HUDEP-2 (cell line): Measurements from ENCODE around the gene REXO1.
"Not testable (repeated sequence)": the region's sequence is repeated elsewhere in the genome, so short reads cannot be mapped to it uniquely, and the experiment has no call there.

ENCODE experiments used
- DNase-seq, 76 experiments: peaks; one replicate each; lab custom pipeline; 2025; ENCODE audit not compliant: unreplicated experiment in 76 of 76; lab: John Stamatoyannopoulos, UW

Gene REXO1

DNA sequence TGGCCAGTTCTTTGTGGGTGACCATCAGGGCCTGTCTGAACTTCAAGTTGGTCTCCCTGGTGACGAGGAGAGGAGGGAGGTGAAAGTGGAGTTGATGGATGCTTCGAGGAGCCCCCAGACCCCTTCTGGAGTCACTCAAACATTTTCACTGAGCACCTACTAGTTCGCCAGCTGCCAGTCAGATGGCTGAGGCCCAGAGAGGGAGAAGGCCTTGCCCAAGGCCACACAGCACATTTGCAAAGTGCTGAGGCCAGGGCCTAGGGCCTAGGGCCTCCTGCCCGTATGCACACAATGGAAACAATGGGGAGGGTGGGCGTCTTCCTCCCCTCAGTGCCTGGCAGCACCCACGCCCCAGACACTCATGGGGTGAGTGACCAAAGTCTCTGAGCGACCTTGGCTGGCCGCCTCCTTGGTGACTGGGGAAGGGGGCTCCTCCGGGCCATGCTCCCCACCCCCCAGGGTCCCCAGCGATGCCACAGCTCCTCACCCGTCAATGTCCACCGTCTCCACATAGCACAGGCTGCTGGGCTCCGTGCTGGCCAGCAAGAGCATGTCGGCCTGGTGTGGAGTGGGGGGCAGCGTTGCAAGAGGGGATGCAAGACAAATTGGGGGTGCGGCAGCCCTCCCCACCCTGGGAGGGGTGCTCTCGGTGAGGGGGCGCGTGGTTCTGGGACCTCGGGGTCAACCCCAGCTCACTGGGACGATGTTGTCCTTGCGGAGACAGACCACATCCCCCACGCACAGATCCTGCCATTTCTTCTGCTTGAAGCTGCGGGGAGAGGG lies 42.7 kb downstream of the REXO1 start:
- no peak for DNase-seq

DNA sequence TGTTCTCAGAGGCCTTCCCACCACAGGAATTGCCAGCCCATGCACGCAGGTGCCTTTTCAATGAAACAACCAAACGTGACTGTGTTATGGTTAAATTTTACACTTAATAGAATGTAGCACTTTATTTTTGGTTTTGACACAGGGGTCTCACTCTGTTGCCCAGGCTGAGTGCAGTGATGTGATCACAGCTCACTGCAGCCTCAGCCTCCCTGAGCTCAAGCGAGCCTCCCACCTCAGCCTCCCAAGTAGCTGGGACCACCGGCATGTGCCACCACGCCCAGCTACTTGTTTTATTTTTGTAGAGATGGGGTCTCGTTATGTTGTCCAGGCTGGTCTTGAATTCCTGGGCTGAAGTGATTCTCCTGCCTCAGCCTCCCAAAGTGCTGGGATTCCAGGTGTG lies 43.4 kb downstream of the REXO1 start:
- DNase-seq, result no peak

DNA sequence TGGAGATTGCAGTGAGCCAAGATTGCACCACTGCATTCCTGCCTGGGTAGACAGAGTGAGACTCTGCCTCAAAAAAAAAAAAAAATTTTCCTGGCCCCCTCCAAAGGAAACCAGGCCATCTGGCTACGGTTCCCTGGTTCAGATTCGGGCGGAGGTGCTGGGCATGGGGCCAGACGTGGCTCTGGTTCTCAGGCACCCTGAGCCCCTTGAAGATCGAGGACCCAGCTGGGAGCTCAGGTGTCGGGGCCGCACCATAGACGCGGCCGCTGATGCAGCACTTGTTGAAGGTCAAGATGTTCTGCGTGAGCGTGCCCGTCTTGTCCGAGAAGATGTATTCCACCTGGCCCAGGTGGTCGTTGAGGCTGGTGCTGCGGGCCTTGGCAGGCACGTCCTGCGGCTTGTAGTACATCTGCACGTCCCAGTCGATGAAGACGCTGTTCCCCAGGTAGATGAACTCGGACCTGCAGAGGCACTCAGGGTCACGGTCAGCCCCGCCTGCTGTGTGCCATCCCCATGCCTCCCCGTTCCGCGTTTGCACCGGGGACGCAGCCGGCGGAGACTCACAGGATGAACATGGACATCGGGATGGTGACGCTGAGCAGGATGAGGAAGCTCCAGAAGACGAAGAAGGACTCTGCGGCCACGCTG lies 48.5 kb downstream of the REXO1 start:
- no peak for DNase-seq

DNA sequence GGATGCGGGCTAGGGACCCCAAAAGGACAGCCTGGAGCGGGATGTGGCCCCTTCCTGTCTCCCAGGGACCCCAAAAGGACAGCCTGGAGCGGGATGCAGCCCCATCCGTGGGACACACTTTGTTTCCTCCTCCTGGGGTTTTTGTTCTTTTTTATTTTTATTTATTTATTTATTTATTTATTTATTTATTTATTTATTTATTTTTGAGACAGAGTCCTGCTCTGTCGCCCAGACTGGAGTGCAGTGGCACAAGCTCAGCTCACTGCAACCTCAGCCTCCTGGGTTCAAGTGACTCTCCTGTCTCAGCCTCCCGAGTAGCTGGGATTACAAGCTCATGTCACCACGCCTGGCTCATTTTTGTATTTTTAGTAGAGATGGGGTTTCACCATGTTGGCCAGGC lies 51.0 kb downstream of the REXO1 start:
- not testable (repeated sequence) for DNase-seq

DNA sequence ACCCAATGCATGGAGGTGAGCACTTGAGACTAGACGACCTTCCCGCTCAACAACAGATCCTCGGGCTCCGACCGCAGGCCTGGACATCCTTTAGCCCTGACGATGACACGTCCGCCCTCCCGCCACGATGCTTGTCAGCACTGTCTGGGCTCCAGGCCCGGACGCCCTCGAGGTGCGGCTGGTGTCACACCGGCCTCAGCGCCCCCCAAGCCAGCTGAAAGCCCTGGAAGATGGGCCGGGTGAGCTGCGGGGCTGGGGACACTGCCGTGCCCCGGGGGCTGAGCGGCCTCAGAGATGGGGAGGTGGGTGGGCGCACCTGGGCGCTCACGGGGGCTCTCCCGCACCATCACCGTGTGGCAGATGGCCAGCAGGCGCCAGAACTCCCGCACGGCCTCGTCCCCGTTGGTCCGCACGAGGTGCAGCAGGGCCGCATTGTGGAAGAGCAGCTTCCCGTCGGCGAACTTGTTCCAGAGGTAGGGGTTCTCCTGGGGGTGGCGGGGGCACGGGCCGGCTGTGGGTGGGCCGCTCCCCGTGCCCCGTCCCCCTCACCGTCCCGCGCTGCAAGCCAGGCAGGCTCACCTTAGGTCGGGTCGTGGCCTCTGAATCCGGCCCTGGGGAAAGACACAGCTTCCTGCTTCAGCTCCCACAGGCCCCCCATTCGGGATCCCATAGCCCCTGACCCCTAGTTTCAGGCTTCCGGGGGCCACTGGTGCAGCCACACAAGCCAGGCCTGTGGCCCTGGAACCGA lies 51.7 kb downstream of the REXO1 start:
- DNase-seq, result no peak

DNA sequence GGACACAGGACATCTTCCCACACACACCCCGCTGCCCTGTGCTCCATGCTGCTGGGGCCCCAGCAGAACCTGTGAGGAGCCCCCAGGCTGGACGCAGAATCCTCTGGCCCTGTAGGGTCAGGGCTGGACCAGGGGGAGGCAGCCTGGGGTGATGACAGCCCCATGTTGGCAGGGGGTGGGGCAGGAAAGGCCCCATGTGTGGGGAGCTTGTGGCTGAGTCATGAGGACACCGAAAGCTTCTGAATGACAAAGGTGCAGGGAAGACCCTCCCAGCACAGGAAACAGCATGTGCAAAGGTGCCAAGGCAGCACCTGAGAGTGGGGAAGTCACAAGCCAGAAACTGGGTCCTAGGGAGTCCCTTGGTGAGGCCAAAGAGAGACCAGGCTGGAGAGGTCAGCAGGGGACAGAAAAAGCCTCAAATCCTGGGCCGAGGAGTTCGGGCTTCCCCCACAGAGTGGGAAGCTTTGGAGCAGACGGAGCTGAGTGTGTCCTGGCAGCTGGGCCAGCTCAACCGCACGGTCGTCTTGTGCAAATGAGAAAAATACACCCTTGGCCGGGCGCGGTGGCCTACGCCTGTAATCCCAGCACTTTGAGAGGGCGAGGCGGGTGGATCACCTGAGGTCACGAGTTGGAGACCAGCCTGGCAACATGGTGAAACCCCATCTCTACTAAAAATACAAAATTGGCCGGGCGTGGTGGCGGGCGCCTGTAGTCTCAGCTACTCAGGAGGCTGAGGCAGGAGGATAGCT lies 53.7 kb downstream of the REXO1 start:
- no peak for DNase-seq

DNA sequence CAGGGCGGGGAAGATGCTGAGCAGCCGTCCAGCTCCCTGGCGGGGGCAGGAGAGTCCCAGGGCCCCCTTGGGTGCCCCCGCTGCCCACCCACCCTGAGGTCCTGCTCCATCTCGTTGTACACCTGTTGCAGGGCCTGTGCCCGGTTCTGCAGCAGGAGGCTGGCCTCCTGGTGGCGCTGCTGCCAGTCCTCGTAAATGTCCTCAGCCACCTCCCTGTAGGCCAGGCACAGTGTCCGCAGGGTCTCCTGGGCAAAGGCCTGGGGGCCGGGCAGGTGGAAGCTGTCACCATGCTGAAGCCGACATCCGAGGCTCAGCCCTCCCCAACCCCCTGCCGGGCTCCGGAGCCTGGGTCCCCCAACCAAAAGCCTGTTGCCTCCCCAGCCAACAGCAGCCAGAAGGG lies 56.4 kb downstream of the REXO1 start:
- no peak for DNase-seq

DNA sequence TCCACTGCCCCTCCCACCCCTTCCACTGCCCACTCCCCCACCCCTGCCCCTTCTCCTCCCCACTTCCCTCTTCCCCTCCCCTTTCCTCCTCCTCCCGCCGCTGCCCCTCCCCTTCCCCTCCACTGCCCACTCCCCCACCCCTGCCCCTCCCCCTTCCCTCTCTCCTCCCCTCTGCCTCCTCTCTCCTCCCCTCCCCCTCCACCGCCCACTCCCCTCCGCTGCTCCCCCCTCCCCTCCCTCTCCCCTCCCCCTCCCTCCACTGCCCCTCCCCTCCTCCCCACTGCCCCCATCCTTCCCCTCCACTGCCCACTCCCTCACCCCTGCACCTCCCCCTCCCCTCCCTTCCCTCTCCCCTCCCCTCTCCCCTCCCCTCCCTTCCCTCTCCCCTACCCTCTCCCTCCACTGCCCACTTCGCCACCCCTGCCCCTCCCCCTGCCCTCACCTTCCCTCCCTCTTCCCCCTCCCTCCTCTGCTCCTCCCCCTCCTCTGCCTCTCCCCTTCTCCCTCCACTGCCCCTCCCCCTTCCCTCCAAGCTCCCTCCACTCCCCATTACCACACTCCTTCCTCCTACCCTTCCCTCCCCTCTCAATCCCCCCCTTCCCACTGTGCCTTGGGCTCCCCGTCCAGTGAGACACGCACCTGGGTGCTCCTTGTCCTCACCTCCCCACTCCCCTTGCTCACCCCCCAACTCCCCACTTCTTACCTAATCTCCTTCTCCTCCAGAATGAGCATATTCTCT lies 58.1 kb downstream of the REXO1 start:
- DNase-seq, result no peak

DNA sequence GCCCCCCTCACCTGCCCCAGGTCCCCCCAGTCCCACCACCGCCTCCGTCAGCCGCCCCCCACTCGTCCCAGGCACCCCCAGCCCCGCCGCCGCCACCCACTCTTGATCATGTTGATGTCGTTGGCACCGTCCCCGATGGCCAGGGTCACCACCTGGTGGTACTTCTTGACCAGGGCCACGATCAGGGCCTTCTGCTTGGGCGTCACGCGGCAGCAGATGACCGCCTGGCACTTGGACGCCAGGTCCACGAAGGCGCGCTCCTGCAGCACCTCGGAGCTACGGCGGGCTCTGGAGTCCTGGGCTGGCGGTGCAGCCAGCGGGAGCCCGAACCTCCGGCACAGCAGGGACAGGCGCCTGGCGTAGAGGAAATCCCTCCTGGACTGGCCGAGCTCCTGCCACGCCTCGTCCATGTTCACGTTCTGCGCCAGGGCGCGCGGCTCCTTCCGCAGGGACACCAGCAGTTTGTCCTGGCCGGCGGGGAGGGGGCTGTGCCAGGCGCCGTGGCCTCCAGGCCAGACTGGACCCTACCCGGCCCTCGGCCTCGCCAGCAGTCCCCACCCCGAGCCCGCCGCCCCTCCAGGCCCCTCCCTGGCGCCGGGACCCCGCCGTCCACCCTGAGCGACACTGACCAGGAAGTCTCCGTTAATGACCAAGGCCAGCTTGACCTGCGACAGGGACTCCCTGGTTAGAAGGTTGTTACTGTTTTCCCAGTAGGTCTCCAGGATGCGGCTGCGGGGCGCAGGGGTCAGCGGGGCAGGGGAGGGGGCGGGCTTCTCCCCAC lies 58.8 kb downstream of the REXO1 start:
- DNase-seq, result no peak

DNA sequence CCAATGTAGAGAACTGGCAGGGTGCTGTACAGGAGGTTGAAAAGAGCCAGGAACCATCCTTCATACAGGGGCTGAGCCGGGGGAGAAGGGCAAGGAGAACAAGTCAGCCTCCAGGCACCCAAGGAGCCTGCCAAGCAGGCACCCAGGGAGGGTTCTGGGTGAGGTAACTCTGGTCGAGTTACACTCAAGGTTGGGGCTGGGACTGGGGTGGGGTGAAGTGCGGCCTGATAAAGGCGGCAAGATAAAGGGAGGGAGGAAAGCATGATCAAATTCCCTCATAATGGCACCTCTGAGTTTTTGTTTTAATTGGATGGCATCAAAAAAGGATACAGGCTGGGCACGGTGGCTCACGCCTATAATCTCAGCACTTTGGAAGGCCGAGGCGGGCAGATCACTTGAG lies 61.2 kb downstream of the REXO1 start:
- DNase-seq, result peak in 49 of 76 experiments; percentile 6 to 72 (median 43)

DNA sequence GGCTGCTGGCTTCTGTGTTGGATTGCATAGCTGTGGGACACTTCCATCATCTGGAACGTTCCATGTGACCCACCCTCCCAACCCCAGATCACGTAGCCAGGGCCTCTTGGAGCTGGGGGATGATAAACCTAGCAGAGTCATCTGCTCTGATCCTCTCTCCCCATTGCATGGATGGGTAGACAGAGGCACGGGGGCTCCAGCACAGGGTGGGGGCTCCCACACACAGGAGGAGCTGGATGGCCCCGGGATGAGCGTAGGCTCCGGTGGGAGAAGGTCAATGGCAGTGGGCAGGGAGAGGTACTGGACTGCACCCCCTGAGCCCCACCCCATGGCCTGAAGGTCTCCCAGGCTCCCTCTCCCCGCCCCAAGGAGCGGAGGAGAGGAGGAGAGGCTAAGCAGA lies 61.6 kb downstream of the REXO1 start:
- DNase-seq, result no peak

DNA sequence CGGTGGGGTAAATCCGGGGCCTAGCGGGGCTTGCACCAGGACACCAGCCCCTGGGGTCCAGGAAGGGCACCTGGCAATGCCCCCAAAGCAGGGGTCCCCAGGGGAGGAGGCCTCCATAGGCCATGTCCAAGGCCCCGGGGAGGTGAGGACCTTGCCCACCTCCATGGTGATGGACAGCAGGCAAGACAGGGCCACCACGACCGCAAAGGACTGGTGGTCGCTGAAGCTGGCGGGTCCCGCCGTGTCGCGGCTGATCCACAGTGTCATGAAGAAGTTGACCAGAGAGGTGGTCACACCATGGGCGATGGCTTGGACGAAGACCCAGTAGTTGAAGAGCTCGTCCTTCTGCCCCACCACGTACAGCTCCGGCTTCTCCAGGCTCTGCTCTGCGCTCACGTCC lies 63.0 kb downstream of the REXO1 start:
- no peak for DNase-seq

DNA sequence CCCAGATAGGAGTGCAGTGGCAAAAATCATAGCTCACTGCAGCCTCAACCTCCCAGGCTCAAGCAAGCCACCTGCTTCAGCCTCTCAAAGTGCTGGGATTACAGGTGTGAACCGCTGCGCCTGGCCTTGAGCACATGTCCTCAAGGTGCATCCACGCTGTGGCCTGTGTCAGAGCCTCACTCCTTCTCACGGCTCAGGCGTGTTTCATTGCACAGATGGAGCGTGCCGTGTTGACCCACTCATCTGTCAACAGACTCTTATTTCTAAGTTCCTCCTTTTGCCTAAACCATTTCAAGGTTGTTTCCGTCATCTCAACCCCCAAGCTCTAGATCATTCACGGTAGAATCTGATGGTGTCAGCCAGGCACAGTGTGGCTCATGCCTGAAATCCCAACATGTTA lies 64.4 kb downstream of the REXO1 start:
- DNase-seq, result no peak

DNA sequence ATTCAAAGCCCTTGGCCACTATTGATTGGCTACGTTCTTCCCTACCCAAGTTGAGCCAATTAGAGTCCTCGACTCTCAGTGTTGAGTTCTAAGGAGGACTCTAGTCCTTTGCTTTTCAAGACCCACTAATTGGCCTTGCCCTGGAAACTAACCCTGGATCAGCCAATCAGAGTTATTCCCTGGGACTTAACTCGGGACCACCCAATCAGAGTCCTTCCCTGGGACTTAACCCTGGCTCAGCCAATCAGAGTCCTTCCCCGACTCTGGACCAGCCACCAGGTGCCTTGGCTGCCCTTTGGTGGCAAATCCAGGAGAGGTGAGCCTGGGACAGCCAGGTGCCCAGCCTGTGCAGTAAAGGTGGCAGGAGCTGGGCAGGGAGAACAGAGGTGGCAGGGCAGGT lies 64.9 kb downstream of the REXO1 start:
- no peak for DNase-seq

DNA sequence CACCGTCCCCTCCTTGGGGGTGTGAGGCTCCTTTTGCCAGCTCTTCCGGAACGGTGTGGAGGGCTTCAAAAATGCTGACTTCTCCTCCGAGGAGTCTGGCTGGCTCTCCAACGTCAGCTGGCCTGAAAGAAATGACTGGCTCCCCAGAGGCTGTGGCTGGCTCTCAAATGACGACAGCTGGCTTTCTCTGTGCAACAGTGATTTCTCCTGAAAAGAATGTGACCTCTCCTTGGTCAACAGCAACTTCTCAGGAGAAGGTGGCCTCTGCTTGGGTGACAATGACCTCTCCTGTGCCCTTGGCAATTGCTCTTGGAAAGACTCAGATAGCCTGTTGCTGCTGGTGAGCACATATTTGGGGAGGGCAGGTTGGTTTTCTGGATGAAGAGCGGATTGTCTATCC lies 65.8 kb downstream of the REXO1 start:
- DNase-seq, result no peak

DNA sequence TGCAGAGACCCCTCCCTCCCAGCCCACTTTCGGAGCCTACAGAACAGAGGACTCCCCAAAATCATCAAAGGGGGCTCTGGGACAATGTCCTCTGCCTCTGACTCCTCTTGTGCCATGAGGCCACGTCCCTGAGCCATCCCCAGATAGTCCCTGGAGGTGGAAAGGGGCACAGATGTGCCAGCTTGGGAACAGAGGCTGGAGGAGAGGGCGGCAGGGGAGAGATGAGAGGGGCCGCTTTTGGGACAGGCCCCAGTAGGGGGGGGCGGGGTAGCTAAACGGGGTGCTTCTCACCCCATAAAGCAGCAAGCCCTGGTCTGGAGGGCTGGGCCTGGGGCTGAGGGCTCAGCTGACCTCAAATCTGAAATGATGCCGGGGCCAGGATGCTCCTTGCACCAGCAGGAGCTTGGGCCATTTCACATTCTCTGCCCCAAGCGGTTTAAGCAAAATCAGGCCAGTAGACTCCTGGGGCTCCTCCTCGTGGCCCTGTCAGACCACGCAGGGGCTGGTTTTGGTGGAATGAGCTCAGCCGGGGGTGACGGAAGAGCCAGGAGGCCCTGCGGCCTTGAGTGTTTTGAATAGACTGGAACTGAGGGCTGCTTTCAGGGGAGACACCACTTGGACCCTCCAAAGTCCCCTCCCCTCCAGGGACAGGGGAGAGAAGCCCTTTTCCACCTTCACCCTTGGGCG lies 67.9 kb downstream of the REXO1 start:
- DNase-seq, result peak in 18 of 76 experiments; percentile 8 to 45 (median 20)

DNA sequence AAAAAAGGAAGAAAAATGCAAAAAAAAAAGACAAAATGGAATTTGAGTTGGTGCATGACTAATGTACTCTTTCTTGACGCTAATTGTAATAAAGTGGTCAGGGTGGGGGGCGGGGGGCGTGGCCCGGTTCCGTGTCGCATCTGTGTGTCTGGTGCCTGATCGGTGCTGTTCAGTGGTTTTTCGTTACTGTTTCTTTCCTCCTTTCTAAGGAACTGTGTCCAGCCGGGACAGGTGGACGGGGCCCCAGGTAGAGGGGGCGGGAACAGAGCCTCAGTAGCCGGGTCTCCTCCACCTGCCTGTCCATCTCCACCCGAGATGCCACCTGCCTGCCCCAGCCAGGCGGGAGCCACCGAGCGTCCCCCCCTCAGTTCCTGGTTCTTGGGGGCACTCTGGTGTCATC lies 68.7 kb downstream of the REXO1 start:
- DNase-seq, result no peak

DNA sequence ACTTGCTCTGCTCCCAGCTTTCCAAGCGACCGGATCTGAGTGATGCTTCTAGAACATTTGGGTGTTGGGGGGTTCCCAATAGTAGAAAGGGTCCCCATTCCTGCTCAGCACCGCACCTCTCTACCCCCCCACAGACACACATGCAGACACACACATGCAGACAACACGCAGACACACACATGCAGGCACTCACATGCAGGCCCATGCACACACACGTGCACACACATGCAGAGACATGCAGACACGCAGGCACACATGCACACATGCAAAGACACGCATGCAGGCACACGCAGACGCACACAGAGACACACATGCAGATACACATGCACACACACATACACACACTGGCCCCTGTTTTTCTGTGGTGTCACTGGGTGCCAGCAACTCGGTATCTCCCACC lies 71.1 kb downstream of the REXO1 start:
- DNase-seq, result no peak

DNA sequence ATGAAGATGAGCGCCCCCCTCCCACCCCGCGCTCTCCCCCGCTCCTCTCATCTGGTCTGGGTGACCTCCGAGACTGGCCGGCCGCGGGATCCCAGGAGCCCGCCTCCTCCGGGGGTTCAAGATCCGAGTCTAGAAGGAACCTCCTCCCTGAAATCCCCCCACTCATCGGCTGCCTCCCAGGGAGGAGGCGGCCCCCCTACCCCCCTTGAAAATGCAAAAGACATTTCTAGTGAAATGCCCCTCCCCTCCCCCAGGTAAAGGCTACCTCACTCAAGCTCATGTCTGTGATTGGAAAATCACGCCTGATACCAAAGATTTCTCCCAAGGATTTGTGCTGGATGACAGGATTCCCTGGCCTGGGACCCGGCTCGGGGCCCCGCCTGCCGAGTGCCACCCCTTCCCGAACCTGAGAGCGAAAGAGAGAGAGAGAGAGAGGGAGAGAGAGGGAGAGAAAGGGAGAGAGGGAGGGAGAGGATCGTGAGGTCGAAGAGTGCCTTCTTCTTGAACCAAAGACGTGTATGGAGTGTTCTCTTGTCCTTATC lies 71.6 kb downstream of the REXO1 start:
- DNase-seq, result no peak
